Fibroblast of villous mesenchyme (primary cell): ENCODE results near the gene LAMTOR2. TPM values are rescaled to one million over a fixed set of nuclear protein-coding genes. Genes with fewer than 3 reads are reported as not detected.

Experiments used
- DNase-seq: peaks from one replicate; pipeline ENCODE4 v3.0.0-alpha.2; 2010; ENCODE audit warnings: low read depth
- H3K4me3 ChIP-seq: 2 replicates; pipeline ENCODE4 v1.5.1; 2011; ENCODE audit warnings: low read depth, mild to moderate bottlenecking, low read length
- CTCF ChIP-seq: IDR thresholded peaks from 2 replicates; pipeline ENCODE4 v1.5.1; 2012; ENCODE audit warnings: low read depth, mild to moderate bottlenecking, low read length; ENCODE audit not compliant: insufficient read depth
- total RNA-seq: library from RNA; depleted of rRNA; stranded (reverse); fragments of >200 nt; gene quantifications from 2 replicates; pipeline ENCODE4 v1.2.3, GENCODE V29; 2012

Gene LAMTOR2
- total RNA-seq, 1 donor, result 40.6 TPM

- no peak overlapping the region for H3K4me3 ChIP-seq
- TF ChIP-seq CTCF, result no peak
Observed at GRCh38 chr1:156103521-156103947, 49.0 kb downstream of the LAMTOR2 start.

GRCh38 chr1:156104065-156104810 lies 49.7 kb downstream of the LAMTOR2 start:
- peak; percentile 83 for DNase-seq
- H3K4me3 ChIP-seq, result no peak overlapping the region
- TF ChIP-seq CTCF, result no peak

More at GRCh38 chr1:156103521-156103947, 49.0 kb downstream of the LAMTOR2 start:
- DNase-seq, result peak; percentile 37

- no peak overlapping the region for H3K4me3 ChIP-seq
- DNase-seq, result peak; percentile 68
Observed at GRCh38 chr1:156104861-156105832, 50.6 kb downstream of the LAMTOR2 start.

GRCh38 chr1:156106624-156107488 lies 52.3 kb downstream of the LAMTOR2 start:
- no peak for TF ChIP-seq CTCF
- peak; percentile 51 for DNase-seq
- no peak overlapping the region for H3K4me3 ChIP-seq

More at GRCh38 chr1:156104861-156105832, 50.6 kb downstream of the LAMTOR2 start:
- TF ChIP-seq CTCF, result peak; percentile 14

- no peak for TF ChIP-seq CTCF
- no peak for DNase-seq
- H3K4me3 ChIP-seq, result no peak overlapping the region
Observed at GRCh38 chr1:156108057-156108456, 53.5 kb downstream of the LAMTOR2 start.

Other genes starting within 250 kb of the LAMTOR2 start
- gene GON4L, start 197.6 kb upstream of the LAMTOR2 start, total RNA-seq, result 35.8 and 42.7 TPM in 2 replicates
- 27.4 and 47.5 TPM in 2 replicates for gene SYT11, start 195.2 kb upstream of the LAMTOR2 start, total RNA-seq
- 44.5 and 54.8 TPM in 2 replicates for gene RIT1, start 143.4 kb upstream of the LAMTOR2 start, total RNA-seq
- gene KHDC4, start 120.4 kb upstream of the LAMTOR2 start, total RNA-seq, result 23.8 and 42.7 TPM in 2 replicates
- gene RXFP4, start 113.1 kb upstream of the LAMTOR2 start, total RNA-seq, result not detected in 2 replicates
- 137 and 146 TPM in 2 replicates for gene ARHGEF2, start 76.2 kb upstream of the LAMTOR2 start, total RNA-seq
- 381 and 386 TPM in 2 replicates for gene SSR2, start 33.8 kb upstream of the LAMTOR2 start, total RNA-seq
- gene UBQLN4, start 984 bp upstream of the LAMTOR2 start, total RNA-seq, result 13.5 and 20.3 TPM in 2 replicates
- gene RAB25, start 6.4 kb downstream of the LAMTOR2 start, total RNA-seq, result not detected in 2 replicates
- 1.7 and 1.9 TPM in 2 replicates for gene MEX3A, start 27.7 kb downstream of the LAMTOR2 start, total RNA-seq
- gene LMNA, start 59.9 kb downstream of the LAMTOR2 start, total RNA-seq, result 694 and 1,059 TPM in 2 replicates
- 0.43 and 0.64 TPM in 2 replicates for gene SEMA4A, start 98.8 kb downstream of the LAMTOR2 start, total RNA-seq
- 17.1 and 18.6 TPM in 2 replicates for gene SLC25A44, start 139.3 kb downstream of the LAMTOR2 start, total RNA-seq
- gene PMF1, start 158.2 kb downstream of the LAMTOR2 start, total RNA-seq, result 30.2 and 50.9 TPM in 2 replicates
- not detected in 2 replicates for gene BGLAP, start 187.4 kb downstream of the LAMTOR2 start, total RNA-seq
- 0.43 and 0.64 TPM in 2 replicates for gene PAQR6, start 193.3 kb downstream of the LAMTOR2 start, total RNA-seq
- 52.2 and 63.5 TPM in 2 replicates for gene SMG5, start 228.0 kb downstream of the LAMTOR2 start, total RNA-seq
- gene TMEM79, start 229.5 kb downstream of the LAMTOR2 start, total RNA-seq, result 0.86 and 1.3 TPM in 2 replicates
- gene GLMP, start 240.9 kb downstream of the LAMTOR2 start, total RNA-seq, result 55.3 and 55.4 TPM in 2 replicates
- 0.32 TPM in 1 of 2 replicates, not detected in the other for gene VHLL, start 244.5 kb downstream of the LAMTOR2 start, total RNA-seq